Gastroesophageal sphincter (tissue), 4 donors: ENCODE data around the gene CMIP. TPM values are rescaled to one million over a fixed set of nuclear protein-coding genes. Genes with fewer than 3 reads are reported as not detected.

Experiments used
- ATAC-seq: fragments of 150-250 bp; one replicate; pipeline ENCODE4 v1.9.1; 2016; ENCODE audit warnings: mild to moderate bottlenecking, moderate library complexity
- H3K27ac ChIP-seq, 4 donors: fragments of 200-600 bp; sonication (generic) in 3 of 4; 1 replicate in 3 of 4; 2 replicates in 1 of 4; pipeline ENCODE4 v1.5.1; 2016 to 2019
- H3K27me3 ChIP-seq: fragments of 200-600 bp; sonication (generic); one replicate; pipeline ENCODE4 v1.5.1; 2019
- H3K36me3 ChIP-seq, 2 donors: fragments of 200-600 bp; sonication (generic); one replicate each; pipeline ENCODE4 v1.5.1; 2019; ENCODE audit warnings: control low read depth in 1 of 2
- H3K4me1 ChIP-seq, 3 donors: fragments of 200-600 bp; sonication (generic); 1 replicate in 2 of 3; 2 replicates in 1 of 3; pipeline ENCODE4 v1.5.1; 2016 to 2019; ENCODE audit warnings: control low read depth in 2 of 3
- H3K4me3 ChIP-seq, 2 donors: fragments of 200-600 bp; sonication (generic); one replicate each; pipeline ENCODE4 v1.5.1; 2019; ENCODE audit warnings: mild to moderate bottlenecking in 1 of 2, moderate library complexity in 1 of 2
- H3K9me3 ChIP-seq, 3 donors: fragments of 200-600 bp; sonication (generic); one replicate each; pipeline ENCODE4 v1.5.1; 2017 to 2019; ENCODE audit warnings: control low read depth in 2 of 3
- CTCF ChIP-seq, 4 experiments: fragments of 200-600 bp in 2 of 4; fragments of 450-650 bp in 2 of 4; sonication (generic) in 1 of 4; IDR thresholded peaks; one replicate each; pipeline ENCODE4 v1.5.1; 2017 to 2019; ENCODE audit warnings: antibody characterized with exemption in 4 of 4, mild to moderate bottlenecking in 2 of 4, moderate library complexity in 2 of 4
- EP300 ChIP-seq: sonication (generic); formaldehyde crosslinking; IDR thresholded peaks from one replicate; pipeline ENCODE4 v1.6.1; 2017; ENCODE audit warnings: antibody characterized with exemption, mild to moderate bottlenecking
- POLR2A ChIP-seq, 2 donors: fragments of 450-650 bp; IDR thresholded peaks; one replicate each; pipeline ENCODE4 v1.6.1; 2017; ENCODE audit warnings: antibody characterized with exemption in 2 of 2, mild to moderate bottlenecking in 2 of 2, moderate library complexity in 1 of 2
- POLR2AphosphoS5 ChIP-seq: sonication (generic); formaldehyde crosslinking; IDR thresholded peaks from one replicate; pipeline ENCODE4 v1.6.1; 2017; ENCODE audit warnings: antibody characterized with exemption
- WGBS, 2 donors: methylation state at CpG; one replicate each; pipeline ENCODE4 v1.1.5; 2018; ENCODE audit warnings: low coverage in 1 of 2; 5-methylcytosine and 5-hydroxymethylcytosine counted together
- total RNA-seq, 4 donors: library from RNA; depleted of rRNA; stranded (reverse); fragments of >200 nt; gene quantifications; one replicate each; pipeline ENCODE4 v1.1.0, GENCODE V29; 2016

Gene CMIP
- total RNA-seq, 4 donors from 2014 or later, result 13.4 to 24.0 (median 19.2) TPM

GRCh38 chr16:81500833-81501521 lies 56.4 kb downstream of the CMIP start:
- TF ChIP-seq EP300 (no peak), POLR2A (IDR thresholded peaks at IDR 0.05) (no peak), CTCF (IDR thresholded peaks at IDR 0.05) (no peak), POLR2AphosphoS5 (no peak)
- H3K27me3 ChIP-seq, result no peaks in the 10 kb centered on the region
- 76 to 78% methylated on average over 10 to 12 of the region's 17 CpGs for WGBS, 2 donors
- no peaks in the 10 kb centered on the region for H3K36me3 ChIP-seq
- peak overlapping the region in 2 of 4 donors; percentile 24 to 27 for H3K27ac ChIP-seq
- peaks cover 0 to 24% (median 0%) of the 10 kb centered on the region in 3 donors for H3K4me1 ChIP-seq
- H3K4me3 ChIP-seq, result no peak overlapping the region
- peak; percentile 46 for ATAC-seq
- H3K9me3 ChIP-seq, result no peaks in the 10 kb centered on the region

GRCh38 chr16:81502396-81503070 lies 57.9 kb downstream of the CMIP start:
- 74 to 85% methylated on average over 2 to 12 of the region's 17 CpGs for WGBS, 2 donors
- H3K27ac ChIP-seq, result no peak overlapping the region
- no peak overlapping the region for H3K4me3 ChIP-seq
- TF ChIP-seq CTCF (IDR thresholded peaks at IDR 0.05), result no peak
- H3K27me3 ChIP-seq, result no peaks in the 10 kb centered on the region
- ATAC-seq, result no peak
- H3K9me3 ChIP-seq, result no peaks in the 10 kb centered on the region
- H3K36me3 ChIP-seq, result no peaks in the 10 kb centered on the region
- peaks cover 0 to 17% (median 0%) of the 10 kb centered on the region in 3 donors for H3K4me1 ChIP-seq

GRCh38 chr16:81505011-81505661 lies 60.5 kb downstream of the CMIP start:
- Histone ChIP-seq H3K4me1 (peaks cover 0 to 8% (median 0%) of the 10 kb centered on the region in 3 donors), H3K9me3 (no peaks in the 10 kb centered on the region), H3K27me3 (no peaks in the 10 kb centered on the region), H3K36me3 (no peaks in the 10 kb centered on the region), H3K4me3 (no peak overlapping the region), H3K27ac (peak overlapping the region in 1 of 4 donors; percentile 39)
- 68 to 85% methylated on average over 6 to 13 of the region's 13 CpGs for WGBS, 2 donors
- no peak for TF ChIP-seq POLR2A (IDR thresholded peaks at IDR 0.05)
- TF ChIP-seq CTCF (IDR thresholded peaks at IDR 0.05), result no peak
- no peak for TF ChIP-seq POLR2AphosphoS5
- peak; percentile 37 for ATAC-seq

DNA sequence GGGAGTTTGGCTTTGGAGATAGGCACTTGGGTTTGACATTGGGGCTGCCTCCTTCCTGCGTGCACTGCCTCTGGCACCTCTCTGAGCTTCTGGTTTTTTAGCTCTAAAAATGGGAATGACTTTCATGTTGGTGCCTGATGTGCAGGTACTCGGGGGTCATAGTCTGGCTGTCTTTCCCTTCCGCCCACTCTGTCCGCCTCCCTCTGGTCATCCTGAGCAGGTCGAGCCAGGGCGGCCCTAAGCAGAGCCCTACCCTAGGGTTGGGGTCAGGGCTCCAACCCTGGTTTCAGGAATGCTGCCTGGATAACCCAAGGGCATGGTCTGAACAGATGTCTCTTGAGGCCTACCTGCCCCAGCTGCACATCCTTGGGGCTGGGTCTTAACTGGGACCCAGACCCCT lies 64.8 kb downstream of the CMIP start:
- WGBS, 2 donors, result 100% methylated on average over 1 of the region's 6 CpGs; no CpG with 5 or more reads in 1 of the 2 donors
- TF ChIP-seq CTCF (IDR thresholded peaks at IDR 0.05), result no peak
- TF ChIP-seq POLR2A (IDR thresholded peaks at IDR 0.05), result no peak
- TF ChIP-seq POLR2AphosphoS5, result no peak
- no peak for TF ChIP-seq EP300
- H3K9me3 ChIP-seq, result no peaks in the 10 kb centered on the region
- H3K4me3 ChIP-seq, result no peak overlapping the region
- H3K4me1 ChIP-seq, result peaks cover 0 to 16% (median 6%) of the 10 kb centered on the region in 3 donors
- H3K27me3 ChIP-seq, result no peaks in the 10 kb centered on the region
- ATAC-seq, result no peak
- no peaks in the 10 kb centered on the region for H3K36me3 ChIP-seq
- no peak overlapping the region for H3K27ac ChIP-seq
